ENCODE results near the gene MERTK.

DNA sequence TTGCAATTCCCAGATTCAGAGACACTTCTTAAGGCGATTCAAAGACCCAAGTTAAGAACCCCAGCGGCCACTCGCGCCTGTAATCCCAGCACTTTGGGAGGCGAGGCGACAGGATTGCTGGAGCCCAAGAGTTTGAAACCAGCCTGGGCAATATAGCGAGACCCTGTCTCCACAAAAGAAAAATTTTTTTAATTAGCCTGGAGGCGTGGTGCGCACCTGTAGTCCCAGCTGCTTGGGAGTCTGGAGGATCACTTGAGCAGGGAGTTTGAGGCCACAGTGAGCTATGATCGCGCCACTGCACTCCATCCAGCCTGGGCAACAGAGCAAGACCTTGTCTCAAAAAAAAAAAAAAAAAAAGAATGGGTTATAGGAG is 13.8 kb upstream of the MERTK start:
- TF ChIP-seq, protein P1, sequence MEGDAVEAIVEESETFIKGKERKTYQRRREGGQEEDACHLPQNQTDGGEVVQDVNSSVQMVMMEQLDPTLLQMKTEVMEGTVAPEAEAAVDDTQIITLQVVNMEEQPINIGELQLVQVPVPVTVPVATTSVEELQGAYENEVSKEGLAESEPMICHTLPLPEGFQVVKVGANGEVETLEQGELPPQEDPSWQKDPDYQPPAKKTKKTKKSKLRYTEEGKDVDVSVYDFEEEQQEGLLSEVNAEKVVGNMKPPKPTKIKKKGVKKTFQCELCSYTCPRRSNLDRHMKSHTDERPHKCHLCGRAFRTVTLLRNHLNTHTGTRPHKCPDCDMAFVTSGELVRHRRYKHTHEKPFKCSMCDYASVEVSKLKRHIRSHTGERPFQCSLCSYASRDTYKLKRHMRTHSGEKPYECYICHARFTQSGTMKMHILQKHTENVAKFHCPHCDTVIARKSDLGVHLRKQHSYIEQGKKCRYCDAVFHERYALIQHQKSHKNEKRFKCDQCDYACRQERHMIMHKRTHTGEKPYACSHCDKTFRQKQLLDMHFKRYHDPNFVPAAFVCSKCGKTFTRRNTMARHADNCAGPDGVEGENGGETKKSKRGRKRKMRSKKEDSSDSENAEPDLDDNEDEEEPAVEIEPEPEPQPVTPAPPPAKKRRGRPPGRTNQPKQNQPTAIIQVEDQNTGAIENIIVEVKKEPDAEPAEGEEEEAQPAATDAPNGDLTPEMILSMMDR (IDR thresholded peaks at IDR 0.05; ENCODE audit: low read depth, low read length, poor library complexity, severe bottlenecking): peak; percentile 9
- TF ChIP-seq EZH2phosphoT487 (IDR thresholded peaks at IDR 0.05; ENCODE audit: borderline replicate concordance, low read length): no peak

Measured in DOHH2 (cell line).